Hypothalamus (tissue), 51 donors: ENCODE data around the gene CBY3.
"Not testable (repeated sequence)": the region's sequence is repeated elsewhere in the genome, so short reads cannot be mapped to it uniquely, and the experiment has no call there.

ENCODE experiments used
- DNase-seq, 51 donors: peaks; one replicate each; lab custom pipeline; 2025; lab: John Stamatoyannopoulos, UW

Gene CBY3

GRCh38 chr5:179678223-179679013 is 2.4 kb downstream of the CBY3 start:
- peak; percentile 49 to 97 (median 89) for DNase-seq

- DNase-seq = peak in 14 of 51 donors; percentile 4 to 33 (median 15)
Observed at GRCh38 chr5:179668391-179668790, 12.4 kb downstream of the CBY3 start.

- not testable (repeated sequence) for DNase-seq
Observed at GRCh38 chr5:179661647-179662046, 19.2 kb downstream of the CBY3 start.

GRCh38 chr5:179658179-179658856 is 22.5 kb downstream of the CBY3 start:
- DNase-seq = peak in 1 of 51 donors; percentile 2

DNA sequence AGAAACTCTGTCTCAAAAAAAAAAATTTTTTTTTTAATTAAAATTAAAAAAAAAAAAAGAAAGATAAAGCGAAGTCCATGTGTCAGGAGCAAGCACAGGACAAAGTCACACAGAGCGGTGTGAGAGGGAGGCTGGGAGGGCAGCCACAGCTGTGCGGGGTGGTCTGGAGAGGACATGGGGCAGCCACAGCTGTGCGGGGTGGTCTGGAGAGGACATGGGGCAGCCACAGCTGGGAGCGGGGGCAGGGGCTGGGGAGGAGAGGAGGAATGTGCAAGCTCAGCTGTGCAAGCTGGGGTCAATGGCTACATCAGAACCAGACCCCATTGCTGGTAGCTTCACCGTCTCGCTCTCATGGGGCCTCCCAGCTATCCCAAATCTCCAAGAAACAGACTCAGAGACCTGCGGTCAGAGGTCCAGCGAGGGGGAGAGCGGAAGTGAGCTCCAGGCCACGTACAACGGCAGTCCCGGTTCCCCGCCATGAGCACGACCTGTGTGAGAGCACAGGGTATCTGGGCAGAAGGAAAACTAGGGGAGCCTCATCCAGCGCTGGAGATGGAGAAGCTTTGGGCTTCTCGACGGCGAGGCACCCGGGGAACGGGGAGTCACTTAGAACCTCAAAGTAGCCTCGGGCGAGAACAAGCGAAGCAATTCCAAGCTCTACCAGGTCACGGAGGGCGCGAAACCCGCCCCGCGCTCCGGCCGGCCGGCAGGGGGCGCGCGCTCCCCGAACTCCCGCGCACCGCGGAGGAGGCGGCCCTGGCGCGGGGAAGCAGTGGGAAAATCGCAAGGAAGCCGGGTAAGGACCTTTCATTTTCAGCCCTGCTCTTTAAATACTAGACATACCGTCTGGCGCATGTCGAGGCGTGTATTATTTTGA is 23.3 kb downstream of the CBY3 start:
- DNase-seq = not testable (repeated sequence)

DNA sequence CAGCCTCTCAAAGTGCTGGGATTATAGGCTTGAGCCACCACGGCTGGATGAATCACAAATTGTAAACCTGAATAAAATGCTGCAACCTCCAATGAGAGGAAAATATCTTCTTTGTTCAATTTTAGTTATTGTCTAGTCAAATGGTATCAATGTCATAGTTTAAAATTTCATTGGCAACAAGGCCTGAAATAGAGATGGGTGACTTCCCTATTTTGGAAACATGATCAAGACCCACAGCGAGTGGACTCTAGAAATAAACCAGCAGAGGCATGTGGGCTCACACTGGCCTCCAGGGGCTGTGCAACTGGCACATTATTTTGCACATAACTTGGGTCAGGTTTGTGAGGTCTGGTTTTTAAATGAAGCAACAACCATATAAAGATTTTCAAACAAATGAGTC is 27.7 kb downstream of the CBY3 start:
- not testable (repeated sequence) for DNase-seq

GRCh38 chr5:179650245-179650644 is 30.6 kb downstream of the CBY3 start:
- DNase-seq = not testable (repeated sequence)

GRCh38 chr5:179649166-179649703 is 31.6 kb downstream of the CBY3 start:
- not testable (repeated sequence) for DNase-seq

- no peak for DNase-seq
Observed at GRCh38 chr5:179648410-179648809, 32.4 kb downstream of the CBY3 start.

- DNase-seq = not testable (repeated sequence)
Observed at GRCh38 chr5:179644766-179645165, 36.1 kb downstream of the CBY3 start.

GRCh38 chr5:179643141-179643920 is 37.5 kb downstream of the CBY3 start:
- not testable (repeated sequence) for DNase-seq

DNA sequence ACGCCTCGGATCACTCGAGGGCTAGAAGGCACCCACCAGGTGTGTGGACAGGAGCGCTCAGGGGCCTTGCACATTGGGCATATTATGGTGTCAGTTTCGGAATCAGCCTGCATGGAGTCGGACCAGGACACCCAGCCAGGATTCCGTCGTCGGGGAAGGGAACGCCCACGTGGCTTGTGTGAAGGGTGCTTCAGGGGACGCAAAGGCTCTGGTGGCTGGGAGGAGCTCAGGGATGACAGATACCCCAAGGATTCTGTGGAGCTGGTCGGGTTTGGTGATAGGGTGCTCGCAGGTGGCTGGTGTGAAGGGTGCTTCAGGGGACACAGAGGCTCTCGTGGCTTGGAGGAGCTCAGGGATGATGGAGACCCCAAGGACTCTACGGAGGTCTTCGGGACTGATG is 38.2 kb downstream of the CBY3 start:
- not testable (repeated sequence) for DNase-seq

GRCh38 chr5:179641745-179642144 is 39.1 kb downstream of the CBY3 start:
- not testable (repeated sequence) for DNase-seq

GRCh38 chr5:179639296-179639695 is 41.5 kb downstream of the CBY3 start:
- DNase-seq = not testable (repeated sequence)

DNA sequence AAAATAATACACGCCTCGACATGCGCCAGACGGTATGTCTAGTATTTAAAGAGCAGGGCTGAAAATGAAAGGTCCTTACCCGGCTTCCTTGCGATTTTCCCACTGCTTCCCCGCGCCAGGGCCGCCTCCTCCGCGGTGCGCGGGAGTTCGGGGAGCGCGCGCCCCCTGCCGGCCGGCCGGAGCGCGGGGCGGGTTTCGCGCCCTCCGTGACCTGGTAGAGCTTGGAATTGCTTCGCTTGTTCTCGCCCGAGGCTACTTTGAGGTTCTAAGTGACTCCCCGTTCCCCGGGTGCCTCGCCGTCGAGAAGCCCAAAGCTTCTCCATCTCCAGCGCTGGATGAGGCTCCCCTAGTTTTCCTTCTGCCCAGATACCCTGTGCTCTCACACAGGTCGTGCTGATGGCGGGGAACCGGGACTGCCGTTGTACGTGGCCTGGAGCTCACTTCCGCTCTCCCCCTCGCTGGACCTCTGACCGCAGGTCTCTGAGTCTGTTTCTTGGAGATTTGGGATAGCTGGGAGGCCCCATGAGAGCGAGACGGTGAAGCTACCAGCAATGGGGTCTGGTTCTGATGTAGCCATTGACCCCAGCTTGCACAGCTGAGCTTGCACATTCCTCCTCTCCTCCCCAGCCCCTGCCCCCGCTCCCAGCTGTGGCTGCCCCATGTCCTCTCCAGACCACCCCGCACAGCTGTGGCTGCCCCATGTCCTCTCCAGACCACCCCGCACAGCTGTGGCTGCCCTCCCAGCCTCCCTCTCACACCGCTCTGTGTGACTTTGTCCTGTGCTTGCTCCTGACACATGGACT is 46.3 kb downstream of the CBY3 start:
- not testable (repeated sequence) for DNase-seq

DNA sequence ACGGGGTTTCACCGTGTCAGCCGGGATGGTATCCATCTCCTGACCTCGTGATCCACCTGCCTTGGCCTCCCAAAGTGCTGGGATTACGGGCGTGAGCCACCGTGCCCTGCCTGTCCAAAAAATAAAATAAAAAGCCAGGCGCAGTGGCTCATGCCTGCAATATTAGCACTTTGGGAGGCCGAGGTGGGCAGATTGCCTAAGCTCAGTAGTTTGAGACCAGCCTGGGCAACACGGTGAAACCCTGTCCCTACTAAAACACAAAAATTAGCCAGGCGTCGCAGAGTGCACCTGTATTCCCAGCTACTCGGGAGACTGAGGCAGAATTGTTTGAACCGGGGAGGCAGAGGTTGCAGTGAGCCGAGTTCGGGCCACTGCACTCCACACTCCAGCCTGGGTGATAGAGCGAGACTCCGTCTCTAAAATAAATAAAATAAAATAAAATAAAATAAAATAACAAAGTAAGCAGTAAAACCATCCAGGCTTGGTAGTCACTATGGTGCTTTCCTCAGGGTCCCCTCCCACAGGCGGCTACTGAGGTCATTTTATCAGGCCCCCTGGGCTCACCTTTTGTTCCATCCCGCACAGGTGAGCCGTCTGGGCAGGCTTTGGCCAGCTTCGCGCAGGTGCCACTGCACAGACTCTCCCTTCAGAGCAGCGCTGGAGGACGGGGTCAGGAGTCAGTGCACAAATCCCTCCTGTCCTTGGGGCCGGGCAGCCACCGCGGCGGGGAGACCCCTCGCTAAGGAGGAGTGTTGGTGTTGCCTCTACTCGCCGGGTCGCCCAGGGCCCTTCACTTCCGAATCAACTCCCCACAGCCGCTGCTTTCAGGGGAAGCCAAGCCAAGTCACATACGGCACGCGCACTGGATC is 47.1 kb downstream of the CBY3 start:
- DNase-seq = not testable (repeated sequence)
